Colonic mucosa (tissue), 4 donors: ENCODE data around the gene VEZT. TPM values are rescaled to one million over a fixed set of nuclear protein-coding genes. Genes with fewer than 3 reads are reported as not detected.

Source experiments
- DNase-seq: peaks from one replicate; pipeline ENCODE4 v3.0.0-alpha.2; 2020
- H3K27ac ChIP-seq: fragments of 200-600 bp; one replicate; pipeline ENCODE4 v1.8.0; 2021
- H3K27me3 ChIP-seq: fragments of 200-600 bp; one replicate; pipeline ENCODE4 v1.8.0; 2021
- H3K36me3 ChIP-seq: fragments of 200-600 bp; one replicate; pipeline ENCODE4 v1.8.0; 2021
- H3K4me1 ChIP-seq: fragments of 200-600 bp; one replicate; pipeline ENCODE4 v1.8.0; 2021; ENCODE audit warnings: mild to moderate bottlenecking
- H3K4me3 ChIP-seq: fragments of 200-600 bp; one replicate; pipeline ENCODE4 v1.8.0; 2021
- H3K9ac ChIP-seq, 2 donors: one replicate each; pipeline ENCODE4 v1.7.0; 2013; ENCODE audit warnings: control low read depth in 2 of 2, low read depth in 2 of 2, low read length in 2 of 2
- H3K9me3 ChIP-seq: fragments of 200-600 bp; one replicate; pipeline ENCODE4 v1.8.0; 2021
- CTCF ChIP-seq: fragments of 200-600 bp; IDR thresholded peaks from one replicate; pipeline ENCODE4 v1.8.0; 2022; ENCODE audit warnings: antibody characterized with exemption, mild to moderate bottlenecking
- intact Hi-C: fragments of 100-400 bp; cut with DNase I; formaldehyde crosslinking; loops from one replicate; pipeline ENCODE4 v1.14.1; 2022
- total RNA-seq, 2 donors: library from RNA; stranded (reverse); fragmentation: NEBNext Ultra II Directional in 1 of 2; extraction: Animal tissue kit (Norgen Biotek cat#: 25700) in 1 of 2; gene quantifications; one replicate each; pipeline ENCODE4 v1.2.1, GENCODE V29; 2021
- donor health status: healthy.
- donor health status: DM: no; HTN: no; CAD: no.
- donor health status: DM: no; HTN: no; CAD: no.

Gene VEZT
- total RNA-seq, 2 donors from 2014 or later: 36.4 to 62.2 TPM

GRCh38 chr12:95177201-95177768 is 40.3 kb upstream of the VEZT start:
- no peak overlapping the region for H3K4me3 ChIP-seq
- H3K9me3 ChIP-seq: no peaks in the 10 kb centered on the region
- H3K36me3 ChIP-seq: no peaks in the 10 kb centered on the region
- TF ChIP-seq CTCF: no peak
- peaks cover 13% of the 10 kb centered on the region for H3K4me1 ChIP-seq
- no peak overlapping the region for H3K27ac ChIP-seq
- intact Hi-C loops: no loop called here
- no peak overlapping the region for H3K9ac ChIP-seq
- no peak for DNase-seq
- H3K27me3 ChIP-seq: no peaks in the 10 kb centered on the region

DNA sequence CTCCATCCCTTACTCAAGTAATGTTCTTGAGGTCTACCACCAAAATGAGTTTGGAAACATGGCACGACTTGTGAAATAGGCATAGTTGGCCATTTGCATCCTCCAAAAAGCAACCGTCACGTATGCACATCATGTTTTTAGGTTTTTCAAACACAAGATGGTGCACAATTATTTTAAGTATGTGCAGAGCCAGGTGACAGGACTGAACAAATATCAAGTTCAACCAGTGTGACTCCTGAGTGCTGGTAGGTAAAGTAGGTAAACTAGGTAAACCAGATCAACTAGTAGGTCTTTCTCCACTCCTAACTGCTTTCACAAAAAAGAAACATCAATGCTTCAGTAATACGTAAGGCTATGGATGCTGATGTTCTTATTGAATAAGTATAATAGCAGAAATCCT is 39.5 kb upstream of the VEZT start:
- no peak for TF ChIP-seq CTCF
- no peak overlapping the region for H3K27ac ChIP-seq
- H3K4me1 ChIP-seq: peaks cover 12% of the 10 kb centered on the region
- no peak overlapping the region for H3K4me3 ChIP-seq
- no peaks in the 10 kb centered on the region for H3K27me3 ChIP-seq
- no peaks in the 10 kb centered on the region for H3K9me3 ChIP-seq
- no peaks in the 10 kb centered on the region for H3K36me3 ChIP-seq
- no peak overlapping the region for H3K9ac ChIP-seq
- DNase-seq: no peak
- intact Hi-C loops: no loop called here

- H3K36me3 ChIP-seq: no peaks in the 10 kb centered on the region
- no peaks in the 10 kb centered on the region for H3K9me3 ChIP-seq
- no peak overlapping the region for H3K27ac ChIP-seq
- no peak overlapping the region for H3K9ac ChIP-seq
- no peaks in the 10 kb centered on the region for H3K27me3 ChIP-seq
- no peak overlapping the region for H3K4me3 ChIP-seq
- DNase-seq: no peak
- peaks cover 3% of the 10 kb centered on the region for H3K4me1 ChIP-seq
- intact Hi-C loops: no loop called here
- TF ChIP-seq CTCF: no peak
These were observed 38.6 kb upstream of the VEZT start for GRCh38 chr12:95179011-95179410.

DNA sequence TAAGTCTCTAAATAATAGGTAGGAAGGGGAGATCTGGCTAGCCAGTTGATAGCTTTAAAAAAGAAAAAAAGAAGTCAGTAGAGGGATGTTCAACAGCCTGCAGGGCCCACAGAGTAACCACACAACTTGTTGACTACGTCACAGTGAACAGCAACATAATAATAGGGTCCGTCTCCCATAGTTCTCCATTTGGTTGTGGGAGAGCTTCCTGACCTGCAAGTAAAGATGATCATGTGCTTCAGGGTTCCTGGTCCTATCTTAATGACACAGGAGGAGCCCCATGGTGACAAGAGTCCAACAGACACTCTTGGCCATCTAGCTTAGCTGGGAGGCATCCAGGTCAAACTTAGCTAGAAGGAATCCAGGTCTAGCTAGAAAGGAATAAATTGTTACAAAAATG is 36.5 kb upstream of the VEZT start:
- intact Hi-C loops: no loop called here

DNA sequence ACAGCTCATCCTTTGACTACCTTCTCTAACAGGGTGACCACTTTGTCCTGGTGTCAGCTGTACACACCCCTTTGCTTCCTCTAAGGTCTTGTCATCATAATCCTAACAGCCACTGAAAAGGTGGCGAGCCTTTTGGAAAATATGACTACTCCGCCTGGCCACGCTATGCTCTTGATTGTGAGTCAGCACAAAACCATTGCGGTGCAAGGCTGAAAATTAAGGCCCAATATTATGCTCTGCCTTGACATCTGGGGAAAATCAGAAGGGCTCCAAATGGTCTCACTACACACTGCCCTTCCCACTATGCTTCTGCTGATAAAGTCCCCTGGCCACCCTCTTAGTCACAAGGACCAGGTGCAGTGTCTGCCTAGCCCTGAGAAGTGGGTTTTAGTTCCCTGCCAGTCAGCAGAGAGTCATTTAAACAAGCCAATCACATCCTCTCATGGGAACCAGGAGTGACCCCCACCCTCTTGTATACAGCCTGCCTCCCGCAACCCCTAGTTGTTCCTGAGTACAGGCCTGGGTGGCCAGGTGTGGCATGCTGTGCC is 34.7 kb upstream of the VEZT start:
- H3K9ac ChIP-seq: no peak overlapping the region
- H3K27me3 ChIP-seq: no peaks in the 10 kb centered on the region
- intact Hi-C loops: no loop called here
- no peak for TF ChIP-seq CTCF
- no peaks in the 10 kb centered on the region for H3K36me3 ChIP-seq
- H3K4me3 ChIP-seq: no peak overlapping the region
- DNase-seq: no peak
- no peaks in the 10 kb centered on the region for H3K9me3 ChIP-seq
- H3K27ac ChIP-seq: no peak overlapping the region
- no peaks in the 10 kb centered on the region for H3K4me1 ChIP-seq

More for the DNA sequence above, 36.5 kb upstream of the VEZT start:
- Histone ChIP-seq H3K36me3 (no peaks in the 10 kb centered on the region), H3K27ac (no peak overlapping the region), H3K9me3 (no peaks in the 10 kb centered on the region), H3K9ac (no peak overlapping the region), H3K4me3 (no peak overlapping the region), H3K4me1 (no peaks in the 10 kb centered on the region), H3K27me3 (no peaks in the 10 kb centered on the region)
- no peak for TF ChIP-seq CTCF
- no peak for DNase-seq
